ENCODE results near the gene TSGA10IP.
"Not testable (repeated sequence)": the region's sequence is repeated elsewhere in the genome, so short reads cannot be mapped to it uniquely, and the experiment has no call there.

Gene TSGA10IP

DNA sequence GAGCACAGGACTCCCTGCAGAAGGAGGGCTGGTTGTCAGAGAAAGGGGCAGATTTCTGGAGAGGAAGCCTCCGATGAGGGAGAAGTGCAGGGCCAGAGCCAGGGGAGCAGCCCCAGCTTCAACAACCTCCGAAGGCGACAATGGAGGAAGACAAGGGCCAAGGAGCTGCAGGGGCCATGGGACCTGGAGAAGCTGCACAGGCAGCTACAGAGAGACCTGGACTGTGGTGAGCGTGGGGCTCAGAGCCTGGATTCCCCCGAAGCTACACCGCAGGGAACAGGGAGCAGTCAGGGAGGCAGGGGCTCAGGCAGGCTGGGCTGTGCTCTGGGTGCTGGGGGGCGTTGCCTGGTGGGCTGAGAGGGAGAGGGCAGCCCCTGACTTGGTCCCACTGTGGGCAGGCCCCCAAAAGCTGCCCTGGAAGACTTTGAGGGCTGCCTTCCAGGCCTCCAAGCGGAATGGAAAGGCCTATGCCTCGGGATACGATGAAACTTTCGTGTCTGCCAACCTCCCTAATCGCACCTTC lies 2.4 kb downstream of the TSGA10IP start:
- DNase-seq: no peak

DNA sequence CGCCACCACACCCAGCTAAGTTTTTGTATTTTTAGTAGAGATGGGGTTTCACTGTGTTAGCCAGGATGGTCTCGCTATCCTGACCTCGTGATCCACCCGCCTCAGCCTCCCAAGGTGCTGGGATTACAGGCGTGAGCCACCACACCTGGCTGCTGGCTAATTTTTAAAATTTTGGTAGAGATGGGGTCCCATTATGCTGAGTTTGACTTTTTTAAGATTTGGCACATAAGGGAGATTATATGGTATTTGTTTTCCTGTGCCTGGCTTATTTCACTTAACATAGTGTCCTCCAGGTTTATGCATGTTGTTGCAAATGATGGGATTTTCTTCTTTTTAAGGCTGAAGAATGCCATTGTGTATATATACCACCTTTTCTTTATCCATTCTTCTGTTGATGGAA lies 5.4 kb downstream of the TSGA10IP start:
- DNase-seq: not testable (repeated sequence)

DNA sequence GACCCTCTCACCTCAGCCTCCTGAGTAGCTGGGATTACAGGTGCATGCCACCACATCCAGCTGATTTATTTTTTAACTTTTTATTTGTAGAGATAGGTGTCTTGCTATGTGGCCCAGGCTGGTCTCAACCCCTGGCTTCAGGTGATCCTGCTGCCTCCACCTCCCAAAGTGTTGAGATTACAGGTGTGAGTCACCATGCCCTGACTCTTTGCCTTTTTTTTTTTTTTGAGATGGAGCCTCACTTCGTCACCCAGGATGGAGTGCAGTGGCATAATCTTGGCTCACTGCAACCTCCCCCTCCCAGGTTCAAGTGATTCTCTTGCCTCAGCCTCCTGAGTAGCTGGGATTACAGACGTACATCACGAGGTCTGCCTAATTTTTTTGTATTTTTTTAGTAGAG lies 6.4 kb downstream of the TSGA10IP start:
- DNase-seq: not testable (repeated sequence)

DNA sequence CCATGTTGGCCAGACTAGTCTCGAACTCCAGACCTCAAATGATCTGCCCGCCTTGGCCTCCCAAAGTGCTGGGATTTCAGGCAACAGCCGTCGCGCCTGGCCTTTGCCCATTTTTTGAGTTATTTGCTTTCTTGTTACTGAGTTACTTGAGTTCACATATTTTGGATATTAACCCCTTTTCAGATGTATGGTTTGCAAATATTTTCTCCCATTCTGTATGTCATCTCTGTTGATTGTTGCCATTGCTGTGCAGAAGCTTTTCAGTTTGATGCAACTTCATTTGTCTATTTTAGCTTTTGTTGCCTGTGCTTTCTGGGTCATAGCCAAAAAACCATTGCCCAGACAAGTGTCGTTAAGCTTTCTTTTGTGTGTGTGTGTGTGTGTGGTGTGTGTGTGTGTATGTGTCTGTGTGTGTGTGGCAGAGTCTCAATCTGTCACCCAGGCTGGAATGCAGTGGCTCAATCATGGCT lies 6.8 kb downstream of the TSGA10IP start:
- no peak for DNase-seq

DNA sequence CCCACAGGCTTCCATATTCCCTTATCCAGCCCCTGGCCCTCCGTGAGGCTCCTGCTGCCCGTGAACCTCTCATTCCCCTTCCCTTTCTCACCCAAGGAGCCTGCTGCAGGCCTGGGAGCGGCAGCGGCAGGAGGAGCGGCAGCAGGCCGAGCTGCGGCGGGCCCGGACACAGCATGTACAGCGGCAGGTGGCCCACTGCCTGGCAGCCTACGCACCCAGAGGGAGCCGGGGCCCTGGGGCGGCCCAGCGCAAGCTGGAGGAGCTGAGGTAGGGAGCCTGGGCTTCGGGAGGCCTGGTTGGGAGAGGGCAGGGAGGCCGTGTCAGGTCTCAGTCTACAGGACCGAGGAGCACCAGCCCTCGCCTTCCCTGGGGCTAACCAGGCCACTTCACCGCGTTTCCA lies 8.2 kb downstream of the TSGA10IP start:
- DNase-seq: no peak

DNA sequence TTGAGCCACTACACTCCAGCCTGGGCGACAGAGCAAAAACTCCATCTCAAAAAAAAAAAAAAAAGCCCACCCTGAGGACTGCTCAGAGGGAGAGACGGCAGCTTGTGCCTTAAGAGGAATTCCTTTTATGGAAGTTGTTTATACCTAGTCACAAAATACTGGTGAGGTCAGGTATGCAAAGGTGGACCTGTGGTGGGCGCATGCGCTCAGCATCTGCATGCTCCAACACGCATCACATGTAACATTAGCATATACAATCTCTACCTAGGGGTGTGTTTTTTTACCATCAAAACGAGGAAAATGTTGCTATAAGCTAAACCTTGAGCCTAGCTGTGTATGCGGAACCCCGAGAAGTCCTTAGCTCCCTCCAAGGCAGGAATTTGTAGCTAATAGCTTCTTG lies 9.5 kb downstream of the TSGA10IP start:
- no peak for DNase-seq

DNA sequence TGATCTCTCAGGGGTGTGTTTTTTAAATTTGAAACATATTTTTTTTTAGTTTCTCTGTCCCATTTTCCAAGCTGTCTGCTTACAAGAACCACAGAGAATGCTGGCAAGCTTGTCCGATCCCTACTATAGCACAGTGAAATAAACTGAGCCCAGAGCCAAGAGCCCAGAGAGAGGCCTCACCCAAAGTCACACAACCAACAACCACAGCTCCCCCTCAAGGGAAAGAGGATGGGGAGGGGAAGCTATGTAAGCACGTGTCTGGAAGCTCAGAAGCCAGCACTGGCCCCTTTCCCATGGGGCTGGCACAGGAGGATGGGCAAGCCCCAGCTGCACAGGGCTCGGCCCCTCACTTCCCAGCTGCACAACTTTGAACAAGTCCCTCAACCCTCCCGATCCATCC lies 13.0 kb downstream of the TSGA10IP start:
- no peak for DNase-seq

DNA sequence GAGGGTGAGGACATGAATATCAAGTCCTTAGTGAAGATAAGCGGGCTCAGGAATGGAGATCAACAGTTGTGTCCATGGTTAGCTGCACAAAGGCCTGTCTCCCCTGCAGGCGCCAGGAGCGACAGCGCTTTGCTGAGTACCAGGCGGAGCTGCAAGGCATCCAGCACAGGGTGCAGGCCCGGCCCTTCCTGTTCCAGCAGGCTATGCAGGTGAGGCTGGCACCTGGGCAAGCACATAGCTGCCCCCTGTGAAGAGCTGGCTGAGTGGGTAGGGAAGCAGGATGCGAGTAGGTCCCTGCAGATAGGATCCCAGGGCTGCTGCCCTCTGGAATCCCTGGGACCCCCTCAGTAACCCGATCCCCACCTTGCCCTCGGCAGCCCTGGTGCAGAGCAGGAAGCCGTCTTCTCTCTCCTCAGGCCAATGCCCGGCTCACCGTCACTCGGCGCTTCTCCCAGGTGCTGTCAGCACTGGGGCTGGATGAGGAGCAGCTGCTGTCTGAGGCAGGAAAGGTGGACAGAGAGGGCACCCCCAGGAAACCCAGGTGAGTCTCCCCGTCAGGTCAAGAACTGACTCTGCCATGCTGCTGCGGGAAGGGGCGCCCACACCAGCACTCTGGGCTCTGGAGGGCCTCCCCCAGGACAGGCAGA lies 13.6 kb downstream of the TSGA10IP start:
- DNase-seq: no peak

DNA sequence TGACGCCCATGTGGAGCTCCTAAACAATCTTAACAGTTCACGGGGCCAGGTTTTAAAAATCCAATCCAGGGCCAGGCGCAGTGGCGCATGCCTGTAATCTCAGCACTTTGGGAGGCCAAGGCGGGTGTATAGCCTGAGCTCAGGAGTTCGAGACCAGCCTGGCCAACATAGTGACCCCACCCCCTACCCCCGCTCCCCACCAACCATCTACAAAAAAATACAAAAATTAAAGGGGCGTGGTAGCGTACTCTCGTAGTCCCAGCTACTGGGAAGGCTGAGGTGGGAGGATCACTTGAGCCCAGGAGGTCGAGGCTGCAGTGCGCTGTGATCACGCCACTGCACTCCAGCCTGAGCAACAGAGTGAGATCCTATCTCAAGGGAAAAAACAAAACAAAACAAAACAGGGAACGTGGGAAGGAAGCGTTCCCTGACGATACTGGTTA lies 15.6 kb downstream of the TSGA10IP start:
- no peak for DNase-seq

DNA sequence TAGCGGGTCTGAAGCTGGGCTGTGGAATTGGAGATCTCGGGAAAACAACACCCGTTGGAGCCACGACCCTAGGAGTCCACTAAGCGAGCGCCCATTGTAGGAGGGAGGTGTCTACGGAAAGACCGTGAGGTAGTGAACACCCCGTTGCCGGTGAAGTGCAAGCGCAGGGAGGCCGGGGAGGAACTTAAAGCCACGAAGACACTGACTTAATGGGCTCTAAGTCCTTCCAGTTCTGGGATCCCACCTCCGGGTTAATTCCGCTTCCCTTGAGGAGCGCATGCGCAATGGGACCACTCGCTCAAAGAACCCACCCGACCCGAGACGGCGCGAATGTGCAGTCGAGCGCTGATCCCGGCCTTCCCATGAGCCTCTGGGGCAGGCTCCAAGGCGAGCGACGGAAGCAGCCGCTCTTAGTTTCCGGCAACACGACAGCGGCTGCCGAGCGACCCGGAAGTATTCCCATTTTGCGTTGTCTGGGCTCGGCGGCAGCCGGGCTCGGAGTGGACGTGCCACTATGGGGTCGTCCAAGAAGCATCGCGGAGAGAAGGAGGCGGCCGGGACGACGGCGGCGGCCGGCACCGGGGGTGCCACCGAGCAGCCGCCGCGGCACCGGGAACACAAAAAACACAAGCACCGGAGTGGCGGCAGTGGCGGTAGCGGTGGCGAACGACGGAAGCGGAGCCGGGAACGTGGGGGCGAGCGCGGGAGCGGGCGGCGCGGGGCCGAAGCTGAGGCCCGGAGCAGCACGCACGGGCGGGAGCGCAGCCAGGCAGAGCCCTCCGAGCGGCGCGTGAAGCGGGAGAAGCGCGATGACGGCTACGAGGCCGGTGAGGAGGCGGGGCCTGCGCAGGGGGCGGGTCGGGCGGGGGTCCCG lies 16.2 kb downstream of the TSGA10IP start, which contains the start of gene SART1:
Gene SART1 (plus strand): TSS at position 468 of the 874 bp plus-strand sequence. CDS start 47 bp downstream, at position 515.
- DNase-seq: peak; percentile 99

DNA sequence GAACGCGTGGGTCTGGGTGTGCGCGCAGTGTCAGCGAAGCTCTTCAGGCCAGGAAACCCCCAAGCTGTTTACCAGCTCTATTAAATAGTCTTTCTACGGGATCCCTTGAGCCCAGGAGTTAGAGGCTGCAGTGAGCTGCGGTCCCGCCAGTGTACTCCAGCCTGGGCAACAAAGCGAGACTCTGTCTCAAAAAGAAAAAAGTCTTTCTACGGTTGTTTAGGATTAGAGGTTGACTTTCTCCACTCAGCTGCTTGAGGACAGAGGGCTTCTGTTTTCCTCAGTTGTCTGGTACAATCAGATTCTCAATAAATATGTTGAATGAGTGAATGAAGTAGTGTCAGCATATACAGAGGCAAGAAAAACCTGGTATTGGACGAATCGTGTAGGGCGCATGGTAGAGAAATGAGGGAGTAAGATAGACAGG lies 16.9 kb downstream of the TSGA10IP start:
- DNase-seq: no peak

DNA sequence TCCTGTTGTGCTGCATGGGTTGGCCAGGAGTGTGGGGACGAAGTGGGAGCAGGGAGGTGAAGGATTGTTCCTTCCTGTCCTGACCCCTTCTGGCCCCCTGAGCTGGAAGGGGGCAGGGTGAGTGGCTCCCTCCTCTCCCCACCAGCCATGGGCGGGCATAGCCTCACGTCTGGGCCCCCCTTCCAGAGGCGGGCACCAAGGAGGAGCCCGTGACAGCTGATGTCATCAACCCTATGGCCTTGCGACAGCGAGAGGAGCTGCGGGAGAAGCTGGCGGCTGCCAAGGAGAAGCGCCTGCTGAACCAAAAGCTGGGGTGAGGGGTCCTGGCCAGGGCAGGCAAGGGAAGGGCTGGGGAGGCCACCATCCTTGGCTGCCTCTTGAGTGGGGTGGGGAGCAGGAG lies 19.6 kb downstream of the TSGA10IP start:
- DNase-seq: no peak

DNA sequence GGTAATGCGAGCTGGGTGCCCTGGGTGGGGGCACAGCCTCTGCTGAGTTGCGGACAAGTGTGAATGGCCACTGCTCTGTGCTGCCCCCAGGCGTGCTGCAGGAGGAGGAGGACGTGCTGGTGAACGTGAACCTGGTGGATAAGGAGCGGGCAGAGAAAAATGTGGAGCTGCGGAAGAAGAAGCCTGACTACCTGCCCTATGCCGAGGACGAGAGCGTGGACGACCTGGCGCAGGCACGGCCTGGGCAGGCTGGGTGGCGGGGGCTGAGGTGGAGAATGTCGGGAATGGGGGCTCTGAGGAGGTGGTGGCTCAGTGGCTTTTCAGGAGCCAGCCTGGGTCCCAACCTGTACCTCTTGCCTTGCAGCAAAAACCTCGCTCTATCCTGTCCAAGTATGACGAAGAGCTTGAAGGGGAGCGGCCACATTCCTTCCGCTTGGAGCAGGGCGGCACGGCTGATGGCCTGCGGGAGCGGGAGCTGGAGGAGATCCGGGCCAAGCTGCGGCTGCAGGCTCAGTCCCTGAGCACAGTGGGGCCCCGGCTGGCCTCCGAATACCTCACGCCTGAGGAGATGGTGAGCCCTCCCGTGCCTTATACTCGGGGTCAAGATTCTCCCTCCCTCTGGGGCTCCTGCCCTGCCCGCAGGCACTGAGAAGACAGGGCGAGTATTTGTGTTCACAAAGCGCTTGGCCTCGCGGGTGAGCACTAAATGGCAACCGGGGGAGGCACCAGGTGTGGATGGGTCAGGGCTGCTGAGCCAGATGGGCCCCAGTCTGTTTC lies 20.9 kb downstream of the TSGA10IP start:
- DNase-seq: no peak

DNA sequence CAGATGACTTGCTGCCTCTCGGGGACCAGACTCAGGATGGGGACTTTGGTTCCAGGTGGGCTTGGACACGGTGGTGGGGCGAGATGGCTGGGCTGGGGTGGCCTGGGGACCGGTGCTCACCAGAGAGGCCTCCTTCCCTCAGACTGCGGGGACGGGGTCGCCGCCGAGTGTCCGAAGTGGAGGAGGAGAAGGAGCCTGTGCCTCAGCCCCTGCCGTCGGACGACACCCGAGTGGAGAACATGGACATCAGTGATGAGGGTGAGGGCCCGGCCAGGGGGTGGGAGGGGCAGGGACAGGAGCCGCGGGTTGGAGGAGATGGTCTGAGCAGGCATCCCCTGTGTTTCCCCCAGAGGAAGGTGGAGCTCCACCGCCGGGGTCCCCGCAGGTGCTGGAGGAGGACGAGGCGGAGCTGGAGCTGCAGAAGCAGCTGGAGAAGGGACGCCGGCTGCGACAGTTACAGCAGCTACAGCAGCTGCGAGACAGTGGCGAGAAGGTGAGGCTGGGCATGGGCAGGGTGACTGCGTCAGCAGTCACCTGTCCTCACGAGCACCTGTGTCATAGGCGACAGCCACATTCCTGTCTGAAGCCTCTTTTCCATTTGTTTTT lies 22.2 kb downstream of the TSGA10IP start:
- DNase-seq: no peak

DNA sequence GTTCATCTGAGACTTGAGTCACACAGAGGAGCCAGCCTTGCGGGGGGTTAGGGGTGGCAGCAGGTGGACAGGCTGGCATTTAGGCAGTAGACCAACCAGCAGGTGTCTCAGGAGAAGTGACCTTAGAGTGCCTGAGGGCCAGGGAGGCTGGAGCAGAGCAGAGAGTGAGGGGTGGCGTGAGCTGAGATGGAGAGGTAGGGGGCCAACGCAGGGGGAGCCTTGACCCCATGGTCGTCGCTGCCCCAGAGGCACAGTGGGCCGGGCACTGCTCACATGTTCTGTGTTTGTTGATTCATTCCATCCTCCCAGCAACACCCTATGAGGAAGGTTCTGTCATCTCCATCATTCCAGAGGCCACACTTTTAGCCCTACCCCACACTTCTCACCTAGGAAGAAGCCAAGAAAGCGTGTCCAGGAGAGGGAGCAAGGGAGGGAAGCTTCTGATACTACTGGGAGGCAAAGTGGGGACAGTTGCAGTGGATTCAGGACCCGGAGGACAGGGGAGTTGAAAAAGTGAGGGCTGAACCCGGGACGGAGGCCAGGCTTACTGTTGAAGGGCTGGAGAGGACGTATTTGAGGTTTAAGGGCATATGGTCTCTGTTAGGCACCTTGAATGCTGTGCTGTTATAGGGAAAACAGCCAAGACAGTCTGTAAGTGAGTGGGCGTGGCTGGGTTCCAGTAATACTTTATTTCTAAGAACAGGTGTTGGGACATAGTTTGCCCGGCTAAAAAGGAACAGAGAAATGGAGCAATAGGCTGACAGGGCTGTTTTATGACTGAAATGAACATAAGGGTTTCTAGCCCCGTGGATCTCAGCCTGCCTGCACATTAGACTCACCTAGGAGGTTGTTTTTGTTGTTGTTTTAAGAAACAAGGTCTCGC lies 23.6 kb downstream of the TSGA10IP start:
- no peak for DNase-seq

DNA sequence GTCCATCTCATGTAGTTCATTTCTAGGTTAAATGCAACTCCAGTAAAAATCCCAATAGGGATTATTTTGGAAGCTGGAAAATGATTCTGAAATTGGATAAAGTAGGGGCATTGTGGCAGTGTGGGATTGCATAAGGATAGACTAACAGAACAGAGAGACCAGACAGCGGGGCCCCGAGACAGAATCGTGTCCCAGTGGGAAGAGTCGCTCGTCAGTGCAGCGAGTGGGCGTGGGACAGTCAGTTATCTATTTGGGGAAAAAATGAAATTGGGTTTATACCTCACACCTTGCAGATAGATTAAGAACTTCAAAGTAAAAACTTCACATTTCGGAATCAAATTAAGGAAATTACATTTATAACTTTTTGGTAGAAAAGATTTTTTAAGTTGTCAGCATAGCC lies 26.8 kb downstream of the TSGA10IP start:
- no peak for DNase-seq

DNA sequence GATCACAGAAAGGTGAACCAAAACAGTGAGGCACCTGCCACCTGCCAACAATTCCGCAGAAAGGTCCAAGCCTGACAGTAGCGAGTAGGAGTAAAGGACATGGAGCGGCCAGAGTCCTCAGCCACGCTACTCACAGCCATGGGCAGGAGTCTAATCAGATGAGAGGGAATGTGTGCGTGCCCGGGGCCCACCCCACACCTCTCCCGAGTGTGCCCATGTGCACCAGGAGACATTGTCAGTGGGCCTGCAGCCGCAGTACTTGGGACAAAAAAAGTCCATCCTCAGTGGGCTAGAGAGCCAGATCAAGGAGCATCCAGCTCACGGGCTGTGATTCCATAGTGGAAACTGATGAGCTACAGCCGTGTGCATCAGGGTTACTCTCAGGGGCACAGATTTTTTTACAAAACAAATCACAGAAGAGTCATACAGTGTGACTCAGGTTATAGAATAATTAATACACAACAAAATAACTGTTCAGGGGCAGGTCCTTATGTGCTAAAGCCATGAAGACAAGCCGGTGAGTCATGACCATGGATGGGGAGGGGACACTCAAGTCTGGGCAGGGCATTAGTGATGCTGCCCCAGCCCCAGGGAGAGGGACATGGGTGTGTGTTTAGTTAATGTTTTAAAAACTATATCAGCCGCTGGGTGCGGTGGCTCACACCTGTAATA lies 28.3 kb downstream of the TSGA10IP start:
- DNase-seq: no peak

DNA sequence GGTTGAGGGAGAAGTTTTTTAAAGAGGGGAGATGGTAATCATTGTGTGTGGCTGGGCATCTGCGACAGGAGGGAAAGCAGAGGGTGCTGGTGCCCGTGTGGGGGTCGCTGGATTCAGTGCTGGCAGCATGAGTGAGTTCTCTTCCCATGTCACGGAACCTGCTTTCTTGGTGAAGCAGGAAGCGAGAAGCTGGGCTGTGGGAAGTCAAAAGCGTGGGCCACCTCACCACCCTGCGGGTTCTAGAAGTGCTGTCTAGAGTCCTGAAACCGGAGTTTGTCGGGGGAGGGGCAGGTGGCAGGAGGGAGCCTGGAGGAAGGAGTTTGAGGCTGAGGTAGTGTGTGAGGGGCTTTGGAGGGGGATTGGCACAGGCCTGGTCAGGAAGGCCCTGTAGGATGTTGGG lies 30.5 kb downstream of the TSGA10IP start:
- no peak for DNase-seq

DNA sequence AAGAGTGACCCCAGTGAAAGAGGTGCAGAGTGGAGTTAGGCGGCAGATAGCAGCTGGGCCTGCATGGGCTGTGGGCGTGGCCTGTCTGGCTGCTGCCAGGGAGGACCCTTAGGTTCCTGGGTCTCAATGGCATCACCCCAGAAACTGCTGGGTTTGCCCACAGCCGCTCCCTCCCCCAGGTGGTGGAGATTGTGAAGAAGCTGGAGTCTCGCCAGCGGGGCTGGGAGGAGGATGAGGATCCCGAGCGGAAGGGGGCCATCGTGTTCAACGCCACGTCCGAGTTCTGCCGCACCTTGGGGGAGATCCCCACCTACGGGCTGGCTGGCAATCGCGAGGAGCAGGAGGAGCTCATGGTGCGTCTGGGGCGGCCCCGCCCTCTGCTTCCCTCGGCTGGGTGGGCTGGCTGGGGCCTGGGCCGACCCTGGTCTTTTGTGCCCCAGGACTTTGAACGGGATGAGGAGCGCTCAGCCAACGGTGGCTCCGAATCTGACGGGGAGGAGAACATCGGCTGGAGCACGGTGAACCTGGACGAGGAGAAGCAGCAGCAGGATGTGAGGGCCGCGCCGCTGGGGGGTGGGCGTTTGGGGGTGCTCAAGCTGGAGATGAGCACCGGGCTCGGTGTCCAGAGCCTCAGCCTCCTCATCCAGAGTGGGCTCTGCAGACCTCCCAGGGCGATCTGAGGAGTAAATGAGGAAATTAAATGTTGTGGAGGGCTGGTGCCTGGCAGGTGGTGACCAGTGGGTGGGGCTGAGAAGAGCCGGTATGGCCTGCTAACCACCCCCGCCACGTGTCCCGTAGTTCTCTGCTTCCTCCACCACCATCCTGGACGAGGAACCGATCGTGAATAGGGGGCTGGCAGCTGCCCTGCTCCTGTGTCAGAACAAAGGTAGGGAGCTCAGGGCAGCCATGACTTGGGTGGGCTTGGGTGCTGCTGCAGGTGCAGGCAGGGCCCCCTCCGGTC lies 31.2 kb downstream of the TSGA10IP start:
- DNase-seq: no peak
